ENCODE data around the gene CCDC63.

The CCDC63 gene

GRCh38 chr12:110919720-110920119 is 72.9 kb downstream of the CCDC63 start:
- no peak for TF ChIP-seq CTCF (IDR thresholded peaks at IDR 0.05; ENCODE audit: low read depth, low read length)

GRCh38 chr12:110920324-110920910 is 73.6 kb downstream of the CCDC63 start, which contains the start of gene MYL2:
Gene MYL2, minus strand, starts transcription at chr12:110920579. Its CDS starts 50 bp downstream, at chr12:110920529.
- no peak for TF ChIP-seq CTCF (IDR thresholded peaks at IDR 0.05; ENCODE audit: low read depth, low read length)
- no peak for DNase-seq (ENCODE audit: extremely low read depth, low read depth)

More at GRCh38 chr12:110919720-110920119, 72.9 kb downstream of the CCDC63 start:
- no peak for DNase-seq (ENCODE audit: extremely low read depth, low read depth)

GRCh38 chr12:110921262-110921661 is 74.5 kb downstream of the CCDC63 start:
- no peak for DNase-seq (ENCODE audit: extremely low read depth, low read depth)
- no peak for TF ChIP-seq CTCF (IDR thresholded peaks at IDR 0.05; ENCODE audit: low read depth, low read length)

GRCh38 chr12:110922652-110923051 is 75.9 kb downstream of the CCDC63 start:
- no peak for TF ChIP-seq CTCF (IDR thresholded peaks at IDR 0.05; ENCODE audit: low read depth, low read length)
- DNase-seq (ENCODE audit: extremely low read depth, low read depth), result no peak

DNA sequence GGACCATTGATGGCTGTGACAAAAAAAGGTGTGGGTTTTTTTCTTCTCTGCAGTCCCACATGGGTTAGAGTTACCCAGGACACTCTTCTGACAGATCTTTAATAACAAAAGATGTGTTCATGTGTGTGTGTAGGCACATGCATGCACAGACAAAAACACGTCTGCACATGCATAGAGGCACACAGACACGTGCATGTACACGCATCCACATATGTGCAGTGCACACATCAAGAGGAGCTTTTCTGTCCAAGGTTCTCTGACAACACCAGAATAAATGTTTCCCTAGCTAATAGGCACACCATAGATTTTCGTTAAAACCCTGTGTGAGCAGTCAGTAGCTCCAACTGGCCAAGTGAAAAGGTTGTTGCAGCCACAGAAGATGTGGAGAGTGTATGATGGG is 76.4 kb downstream of the CCDC63 start:
- TF ChIP-seq CTCF (IDR thresholded peaks at IDR 0.05; ENCODE audit: low read depth, low read length), result no peak
- no peak for DNase-seq (ENCODE audit: extremely low read depth, low read depth)

DNA sequence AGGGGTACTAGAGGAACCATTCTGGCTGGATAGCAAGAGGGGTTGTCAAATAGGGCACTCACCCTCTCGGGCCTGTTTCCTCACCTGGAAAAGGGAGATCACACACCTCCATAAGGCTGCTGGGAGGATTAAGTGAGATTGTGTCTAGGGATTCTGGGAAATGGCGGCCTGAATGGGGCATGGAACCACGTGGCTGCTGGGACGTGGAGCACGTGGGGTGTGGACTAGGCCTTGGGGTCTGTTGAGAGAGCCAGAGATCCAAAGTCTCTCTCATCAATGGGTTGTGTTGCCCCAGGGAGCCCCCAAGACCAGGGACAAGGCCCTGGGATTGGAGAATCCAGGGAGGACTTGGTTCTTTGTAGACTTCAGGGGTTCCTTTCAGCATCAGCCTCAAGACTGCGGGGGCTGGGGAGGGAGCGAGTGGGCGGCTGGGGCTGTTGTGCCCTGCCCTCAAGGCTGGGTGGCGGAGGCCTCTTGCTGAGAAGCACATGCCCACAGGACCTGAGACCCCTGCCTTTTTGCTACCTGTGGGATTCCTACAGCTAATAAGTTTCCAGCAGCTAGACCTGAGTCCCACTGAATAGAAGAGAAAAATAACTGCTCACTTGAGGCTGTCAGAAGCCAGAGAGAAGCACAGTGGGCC is 77.0 kb downstream of the CCDC63 start:
- TF ChIP-seq CTCF (IDR thresholded peaks at IDR 0.05; ENCODE audit: low read depth, low read length), result no peak
- DNase-seq (ENCODE audit: extremely low read depth, low read depth), result no peak

DNA sequence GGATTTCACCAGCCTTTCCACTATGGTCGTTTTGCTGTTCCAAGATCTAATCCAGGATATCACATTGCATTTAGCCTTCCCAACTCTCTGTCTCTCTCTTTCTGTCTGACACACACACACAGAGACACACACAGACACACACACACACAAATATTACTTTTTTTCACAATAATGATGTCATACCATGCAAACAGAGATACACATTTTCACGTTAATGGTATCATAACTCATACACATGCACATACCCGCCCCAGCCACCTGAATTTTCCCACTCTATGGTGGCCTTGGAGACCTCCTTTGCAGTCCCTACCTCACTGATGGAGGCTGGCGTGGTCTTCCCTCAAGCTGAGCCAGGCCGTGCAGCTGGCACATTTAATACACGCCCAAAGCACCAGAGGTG is 80.8 kb downstream of the CCDC63 start:
- TF ChIP-seq CTCF (IDR thresholded peaks at IDR 0.05; ENCODE audit: low read depth, low read length), result no peak
- no peak for DNase-seq (ENCODE audit: extremely low read depth, low read depth)

Measured in AG09319 (cell line).